Measurements from ENCODE around the gene GPR152. TPM values are rescaled to one million over a fixed set of nuclear protein-coding genes. Genes with fewer than 3 reads are reported as not detected.

Gene GPR152
- total RNA-seq, 1 donor from 2014 or later: not detected

- no peak within 1 kb of the TSS for H3K27ac Mint-ChIP-seq (ENCODE audit: unreplicated experiment)
- H3K36me3 Mint-ChIP-seq (ENCODE audit: low read depth, unreplicated experiment): no peaks in the 10 kb centered on the region
- H3K9me3 Mint-ChIP-seq (ENCODE audit: unreplicated experiment): no peaks in the 10 kb centered on the region
These were observed 2.5 kb upstream of the GPR152 start, which contains the start of gene CABP4 for GRCh38 chr11:67455054-67455453. TSS of gene CABP4 (plus strand) at chr11:67455354. CDS start at chr11:67455424, 70 bp downstream.

GRCh38 chr11:67453816-67454732 is 1.5 kb upstream of the GPR152 start:
- TF ChIP-seq CTCF (IDR thresholded peaks at IDR 0.05; ENCODE audit: unreplicated experiment): no peak
- no peak for DNase-seq (ENCODE audit: low spot score)
- Mint-ChIP-seq H3K9me3 (ENCODE audit: unreplicated experiment) (no peaks in the 10 kb centered on the region), H3K4me1 (ENCODE audit: unreplicated experiment) (peaks cover 2% of the 10 kb centered on the region), H3K4me3 (ENCODE audit: unreplicated experiment) (no peak overlapping the region), H3K36me3 (ENCODE audit: low read depth, unreplicated experiment) (no peaks in the 10 kb centered on the region), H3K27ac (ENCODE audit: unreplicated experiment) (no peak overlapping the region), H3K27me3 (ENCODE audit: unreplicated experiment) (peaks cover 12% of the 10 kb centered on the region)

More at GRCh38 chr11:67455054-67455453, 2.5 kb upstream of the GPR152 start, which contains the start of gene CABP4:
- TF ChIP-seq CTCF (IDR thresholded peaks at IDR 0.05; ENCODE audit: unreplicated experiment): no peak
- DNase-seq (ENCODE audit: low spot score): no peak
- peaks cover 2% of the 10 kb centered on the region for H3K4me1 Mint-ChIP-seq (ENCODE audit: unreplicated experiment)
- peaks cover 12% of the 10 kb centered on the region for H3K27me3 Mint-ChIP-seq (ENCODE audit: unreplicated experiment)
- peak within 1 kb of the TSS; percentile 62 for H3K4me3 Mint-ChIP-seq (ENCODE audit: unreplicated experiment)

- Mint-ChIP-seq H3K27me3 (ENCODE audit: unreplicated experiment) (peaks cover 7% of the 10 kb centered on the region), H3K4me1 (ENCODE audit: unreplicated experiment) (no peaks in the 10 kb centered on the region), H3K9me3 (ENCODE audit: unreplicated experiment) (no peaks in the 10 kb centered on the region), H3K4me3 (ENCODE audit: unreplicated experiment) (no peak overlapping the region), H3K36me3 (ENCODE audit: low read depth, unreplicated experiment) (no peaks in the 10 kb centered on the region), H3K27ac (ENCODE audit: unreplicated experiment) (no peak overlapping the region)
- no peak for DNase-seq (ENCODE audit: low spot score)
- no peak for TF ChIP-seq CTCF (IDR thresholded peaks at IDR 0.05; ENCODE audit: unreplicated experiment)
These were observed 912 bp downstream of the GPR152 start for GRCh38 chr11:67451658-67451976.

- no peaks in the 10 kb centered on the region for H3K9me3 Mint-ChIP-seq (ENCODE audit: unreplicated experiment)
- no peak overlapping the region for H3K4me3 Mint-ChIP-seq (ENCODE audit: unreplicated experiment)
- no peak overlapping the region for H3K27ac Mint-ChIP-seq (ENCODE audit: unreplicated experiment)
- H3K27me3 Mint-ChIP-seq (ENCODE audit: unreplicated experiment): peaks cover 6% of the 10 kb centered on the region
- no peaks in the 10 kb centered on the region for H3K4me1 Mint-ChIP-seq (ENCODE audit: unreplicated experiment)
- no peaks in the 10 kb centered on the region for H3K36me3 Mint-ChIP-seq (ENCODE audit: low read depth, unreplicated experiment)
- DNase-seq (ENCODE audit: low spot score): no peak
- no peak for TF ChIP-seq CTCF (IDR thresholded peaks at IDR 0.05; ENCODE audit: unreplicated experiment)
These were observed 1.5 kb downstream of the GPR152 start for GRCh38 chr11:67450796-67451657.
